Epithelial cell of proximal tubule (primary cell): ENCODE data around the gene MRPL46. TPM values are rescaled to one million over a fixed set of nuclear protein-coding genes. Genes with fewer than 3 reads are reported as not detected.

Source experiments
- DNase-seq: peaks from one replicate; pipeline ENCODE4 v3.0.0-alpha.2; 2011; ENCODE audit warnings: low read depth
- H3K4me3 ChIP-seq: 2 replicates; pipeline ENCODE4 v1.5.1; 2011; ENCODE audit warnings: low read depth, mild to moderate bottlenecking, low read length
- total RNA-seq: library from RNA; depleted of rRNA; stranded (reverse); fragments of >200 nt; gene quantifications from 2 replicates; pipeline ENCODE4 v1.2.3, GENCODE V29; 2015
- TF ChIP-seq, protein P1 (sequence below): conservative IDR thresholded peaks from 2 replicates; pipeline ENCODE4 v1.5.1; 2012; ENCODE audit warnings: low read depth, mild to moderate bottlenecking, low read length

The MRPL46 gene
- total RNA-seq, 1 donor from 2014 or later: 30.4 TPM

DNA sequence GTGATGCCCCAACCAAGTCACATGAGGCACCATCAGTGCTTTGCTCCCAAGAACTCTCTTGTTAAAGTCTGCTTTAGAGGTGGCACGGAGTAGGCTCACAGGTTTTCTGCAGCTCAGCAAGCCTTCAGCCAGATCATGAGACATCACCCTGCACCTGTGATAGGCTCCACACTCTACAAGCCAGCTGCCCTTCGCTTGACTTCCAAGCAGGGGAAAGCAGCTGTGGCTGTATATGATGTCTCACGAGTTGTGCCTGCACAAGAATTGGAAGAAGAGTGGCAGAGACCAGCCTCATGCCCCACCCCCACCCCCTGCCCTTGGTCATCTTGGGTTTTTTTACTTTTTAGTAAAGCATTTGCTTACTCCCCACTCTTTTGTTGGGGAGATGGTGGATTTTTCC, 22.8 kb upstream of the MRPL46 start:
- TF ChIP-seq, protein P1, sequence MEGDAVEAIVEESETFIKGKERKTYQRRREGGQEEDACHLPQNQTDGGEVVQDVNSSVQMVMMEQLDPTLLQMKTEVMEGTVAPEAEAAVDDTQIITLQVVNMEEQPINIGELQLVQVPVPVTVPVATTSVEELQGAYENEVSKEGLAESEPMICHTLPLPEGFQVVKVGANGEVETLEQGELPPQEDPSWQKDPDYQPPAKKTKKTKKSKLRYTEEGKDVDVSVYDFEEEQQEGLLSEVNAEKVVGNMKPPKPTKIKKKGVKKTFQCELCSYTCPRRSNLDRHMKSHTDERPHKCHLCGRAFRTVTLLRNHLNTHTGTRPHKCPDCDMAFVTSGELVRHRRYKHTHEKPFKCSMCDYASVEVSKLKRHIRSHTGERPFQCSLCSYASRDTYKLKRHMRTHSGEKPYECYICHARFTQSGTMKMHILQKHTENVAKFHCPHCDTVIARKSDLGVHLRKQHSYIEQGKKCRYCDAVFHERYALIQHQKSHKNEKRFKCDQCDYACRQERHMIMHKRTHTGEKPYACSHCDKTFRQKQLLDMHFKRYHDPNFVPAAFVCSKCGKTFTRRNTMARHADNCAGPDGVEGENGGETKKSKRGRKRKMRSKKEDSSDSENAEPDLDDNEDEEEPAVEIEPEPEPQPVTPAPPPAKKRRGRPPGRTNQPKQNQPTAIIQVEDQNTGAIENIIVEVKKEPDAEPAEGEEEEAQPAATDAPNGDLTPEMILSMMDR: no peak
- no peak overlapping the region for H3K4me3 ChIP-seq
- DNase-seq: no peak

DNA sequence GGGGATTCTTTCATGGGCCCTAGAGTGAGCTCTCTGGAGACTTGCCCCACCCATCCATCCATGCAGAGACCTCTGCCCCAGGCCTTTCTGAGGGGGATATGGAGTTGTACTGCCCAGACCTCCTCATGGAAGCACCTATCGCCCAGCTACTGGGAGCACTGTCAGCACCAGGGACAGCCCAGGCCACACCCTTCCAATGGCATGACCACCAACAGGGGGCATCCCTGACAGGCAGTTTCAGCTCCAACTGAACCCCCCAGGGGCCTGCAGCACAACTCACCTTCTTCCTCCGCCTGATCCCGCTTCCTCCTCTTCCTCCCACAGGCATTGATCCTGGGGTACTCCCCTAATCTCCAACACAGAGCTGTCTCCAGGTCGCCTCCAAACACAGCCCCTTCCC, 22.1 kb upstream of the MRPL46 start:
- TF ChIP-seq, protein P1: no peak
- no peak for DNase-seq

DNA sequence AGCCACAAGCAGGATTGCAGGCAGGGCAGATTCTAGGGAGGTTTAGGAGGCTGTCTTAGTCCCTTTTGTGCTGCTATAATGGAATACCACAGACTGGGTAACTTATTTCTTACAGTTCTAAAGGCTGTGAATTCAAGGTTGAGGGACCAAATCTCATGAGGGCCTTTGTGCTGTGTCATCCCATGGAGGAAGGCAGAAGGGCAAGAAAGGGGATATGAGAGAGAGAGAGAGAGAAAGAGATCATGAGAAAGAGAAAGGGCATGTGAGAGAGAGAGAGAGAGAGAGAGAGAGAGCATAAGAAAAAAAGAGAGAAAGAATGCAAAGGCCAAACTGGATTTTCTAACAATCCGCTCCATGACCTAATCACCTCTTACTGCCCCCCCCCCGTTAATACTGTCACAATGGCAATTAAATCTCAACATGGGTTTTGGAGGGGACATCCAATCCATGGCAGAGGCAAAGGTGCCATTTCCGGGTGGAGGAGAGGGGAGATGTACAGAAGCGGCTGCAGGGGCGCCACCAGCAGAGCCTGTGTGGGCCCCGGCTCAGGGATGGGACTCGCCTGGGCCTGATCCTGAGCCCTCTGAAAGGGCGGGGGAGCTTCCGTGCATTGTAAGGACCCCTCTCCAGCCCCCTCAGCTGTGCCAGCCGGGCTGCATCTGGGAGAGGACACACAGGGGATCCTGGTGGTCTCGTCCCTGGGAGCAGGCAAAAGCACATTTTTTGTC, 20.8 kb upstream of the MRPL46 start:
- DNase-seq: no peak
- no peak overlapping the region for H3K4me3 ChIP-seq
- TF ChIP-seq, protein P1: no peak

More for the DNA sequence above, 22.1 kb upstream of the MRPL46 start:
- no peak overlapping the region for H3K4me3 ChIP-seq

DNA sequence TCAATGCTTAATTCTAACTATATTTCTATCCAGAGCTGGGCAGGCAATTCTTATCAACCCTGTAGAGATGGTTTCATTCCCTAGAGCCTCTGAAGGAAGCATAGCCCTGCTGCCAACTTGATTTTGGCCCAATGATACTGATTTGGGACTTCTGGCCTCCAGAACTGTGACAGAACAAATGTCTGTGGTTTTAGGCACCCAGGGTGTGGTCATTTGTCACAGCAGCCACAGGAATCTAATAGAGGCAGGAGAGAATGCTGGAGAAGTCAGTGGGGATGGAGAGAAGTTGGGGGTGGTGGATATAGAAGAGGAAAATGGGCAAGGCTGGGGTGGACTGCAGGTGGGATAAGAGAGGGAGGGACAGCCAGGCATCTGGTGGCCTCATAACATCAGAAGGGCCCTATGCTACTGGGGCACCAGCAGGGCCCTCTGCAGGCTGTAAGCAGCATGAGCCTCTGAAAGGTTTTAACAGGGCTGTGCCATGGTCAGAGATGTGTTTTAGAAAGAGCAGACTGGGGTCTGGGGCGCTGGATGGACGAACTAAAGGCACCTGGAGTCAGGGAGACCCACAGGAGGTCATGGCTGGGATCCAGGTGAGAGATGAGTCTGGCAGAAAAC, 20.1 kb upstream of the MRPL46 start:
- DNase-seq: no peak
- TF ChIP-seq, protein P1: peak; percentile 3
- no peak overlapping the region for H3K4me3 ChIP-seq

DNA sequence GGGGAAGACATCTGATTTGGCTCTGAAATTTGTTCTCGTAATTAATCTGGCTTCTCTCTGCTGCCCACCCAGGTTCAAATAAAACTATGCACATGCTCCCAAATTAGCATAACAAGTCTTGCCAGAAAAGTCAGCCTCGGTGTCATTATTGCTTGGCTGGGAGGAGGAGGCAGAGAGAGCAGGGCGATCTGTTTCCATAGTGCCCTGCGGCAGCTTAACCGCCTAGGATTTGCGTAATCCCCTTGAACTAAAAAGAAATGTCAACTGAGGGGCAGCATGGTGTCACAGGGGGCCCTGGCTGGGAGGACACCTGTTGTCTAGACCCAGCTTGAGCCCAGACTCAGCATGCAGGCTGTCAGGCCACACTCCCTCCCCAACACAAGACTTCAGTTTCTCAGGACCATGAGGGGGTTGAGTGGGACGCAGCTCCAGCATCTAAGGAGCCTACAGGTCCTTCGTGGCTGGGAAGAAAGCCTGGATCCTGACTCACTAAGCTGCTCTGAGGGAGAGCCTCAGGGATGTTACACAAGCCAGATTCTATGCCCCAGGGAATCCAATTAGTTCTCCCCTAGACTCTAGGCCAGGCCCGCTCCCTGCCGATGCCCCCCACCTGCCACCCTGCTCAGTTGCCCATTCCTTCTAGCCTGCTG, 17.6 kb upstream of the MRPL46 start:
- DNase-seq: no peak
- H3K4me3 ChIP-seq: no peak overlapping the region
- TF ChIP-seq, protein P1: no peak

DNA sequence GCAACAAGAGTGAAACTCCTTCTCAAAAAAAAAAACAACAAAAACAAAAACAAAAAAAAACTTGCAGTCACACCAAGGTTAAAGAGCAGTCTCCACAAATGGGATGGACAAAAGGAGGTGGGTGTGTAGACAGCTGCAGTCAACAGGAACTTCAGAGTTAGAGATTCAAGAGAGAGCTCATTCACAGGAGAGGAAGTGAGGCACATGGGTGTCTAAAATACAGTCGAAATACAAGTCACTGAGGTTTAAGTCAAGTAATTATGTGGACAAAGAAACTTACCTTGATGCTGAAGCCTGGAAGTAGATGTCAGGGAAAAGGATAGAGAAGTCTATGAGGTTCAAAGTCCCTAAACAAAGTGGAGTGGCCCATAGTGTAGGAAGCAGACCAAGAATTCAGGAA, 15.1 kb upstream of the MRPL46 start:
- no peak for DNase-seq
- TF ChIP-seq, protein P1: no peak
- no peak overlapping the region for H3K4me3 ChIP-seq
